Measurements from ENCODE around the gene TRIM47. TPM values are rescaled to one million over a fixed set of nuclear protein-coding genes. Genes with fewer than 3 reads are reported as not detected.

Gene TRIM47
- total and polyA plus RNA-seq, 4 donors = 6.9 to 18.5 (median 13.8) TPM

- Histone ChIP-seq H3K27ac (ENCODE audit: low read depth in 1 of 2, low read length in 2 of 2) (no peak overlapping the region), H3K36me3 (ENCODE audit: control insufficient read depth in 4 of 4, insufficient read depth in 3 of 4, low read depth in 1 of 4, low read length in 3 of 4) (peaks cover 6 to 26% (median 13%) of the 10 kb centered on the region in 4 donors), H3K9ac (ENCODE audit: low read depth in 1 of 2, low read length in 2 of 2) (no peak overlapping the region), H3K4me3 (ENCODE audit: low read depth in 1 of 3, low read length in 3 of 3) (no peak overlapping the region), H3K4me1 (ENCODE audit: control insufficient read depth in 4 of 4, insufficient read depth in 4 of 4, low read length in 3 of 4) (peaks cover 3 to 40% (median 28%) of the 10 kb centered on the region in 4 donors), H3K27me3 (ENCODE audit: control insufficient read depth in 4 of 4, insufficient read depth in 4 of 4, low read length in 3 of 4) (no peaks in the 10 kb centered on the region), H3K9me3 (ENCODE audit: control insufficient read depth in 4 of 4, low read length in 3 of 4) (no peaks in the 10 kb centered on the region)
- DNase-seq (ENCODE audit: low spot score) = no peak
- 91% methylated on average over 8 of the region's 8 CpGs for whole genome bisulfite sequencing
- TF ChIP-seq, protein P1, sequence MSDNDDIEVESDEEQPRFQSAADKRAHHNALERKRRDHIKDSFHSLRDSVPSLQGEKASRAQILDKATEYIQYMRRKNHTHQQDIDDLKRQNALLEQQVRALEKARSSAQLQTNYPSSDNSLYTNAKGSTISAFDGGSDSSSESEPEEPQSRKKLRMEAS (IDR thresholded peaks at IDR 0.05) = no peak
- TF ChIP-seq GABPA (IDR thresholded peaks at IDR 0.05 in 1 of 2, conservative IDR thresholded peaks at IDR 0.05 in 1 of 2) (no peak), HNF4A (conservative IDR thresholded peaks at IDR 0.05) (no peak), FOXA1 (IDR thresholded peaks at IDR 0.05) (no peak), HNF4G (IDR thresholded peaks at IDR 0.05) (no peak), YY1 (IDR thresholded peaks at IDR 0.05) (no peak), JUND (IDR thresholded peaks at IDR 0.05) (no peak), TAF1 (conservative IDR thresholded peaks at IDR 0.05) (no peak), REST (IDR thresholded peaks at IDR 0.05) (no peak), EGR1 (IDR thresholded peaks at IDR 0.05; ENCODE audit: low read depth in 2 of 2) (no peak), RXRA (IDR thresholded peaks at IDR 0.05) (no peak)
These were observed 19.7 kb upstream of the TRIM47 start for GRCh38 chr17:75898065-75898464.

GRCh38 chr17:75897160-75898019, 19.0 kb upstream of the TRIM47 start:
- 75% methylated on average over 37 of the region's 37 CpGs for whole genome bisulfite sequencing
- Histone ChIP-seq H3K36me3 (ENCODE audit: control insufficient read depth in 4 of 4, insufficient read depth in 3 of 4, low read depth in 1 of 4, low read length in 3 of 4) (peaks cover 6 to 26% (median 13%) of the 10 kb centered on the region in 4 donors), H3K27ac (ENCODE audit: low read depth in 1 of 2, low read length in 2 of 2) (peak overlapping the region; percentile 78 to 83), H3K4me1 (ENCODE audit: control insufficient read depth in 4 of 4, insufficient read depth in 4 of 4, low read length in 3 of 4) (peaks cover 3 to 43% (median 30%) of the 10 kb centered on the region in 4 donors), H3K9ac (ENCODE audit: low read depth in 1 of 2, low read length in 2 of 2) (no peak overlapping the region), H3K9me3 (ENCODE audit: control insufficient read depth in 4 of 4, low read length in 3 of 4) (no peaks in the 10 kb centered on the region), H3K4me3 (ENCODE audit: low read depth in 1 of 3, low read length in 3 of 3) (peak overlapping the region in 1 of 3 donors; percentile 69), H3K27me3 (ENCODE audit: control insufficient read depth in 4 of 4, insufficient read depth in 4 of 4, low read length in 3 of 4) (no peaks in the 10 kb centered on the region)
- DNase-seq (ENCODE audit: low spot score) = no peak
- TF ChIP-seq RXRA (IDR thresholded peaks at IDR 0.05) = no peak
- TF ChIP-seq YY1 (IDR thresholded peaks at IDR 0.05) = no peak
- TF ChIP-seq REST (IDR thresholded peaks at IDR 0.05) = no peak
- no peak for TF ChIP-seq SP1 (IDR thresholded peaks at IDR 0.05)
- no peak for TF ChIP-seq TAF1 (conservative IDR thresholded peaks at IDR 0.05)
- no peak for TF ChIP-seq GABPA (IDR thresholded peaks at IDR 0.05 in 1 of 2, conservative IDR thresholded peaks at IDR 0.05 in 1 of 2)
- TF ChIP-seq CTCF (IDR thresholded peaks at IDR 0.05; ENCODE audit: low read depth, low read length, missing input control) = no peak
- no peak for TF ChIP-seq RAD21 (IDR thresholded peaks at IDR 0.05)
- no peak for TF ChIP-seq HNF4G (IDR thresholded peaks at IDR 0.05)
- TF ChIP-seq NR2F2 (IDR thresholded peaks at IDR 0.05) = no peak
- TF ChIP-seq JUND (IDR thresholded peaks at IDR 0.05) = no peak
- TF ChIP-seq HNF4A (conservative IDR thresholded peaks at IDR 0.05) = no peak
- no peak for TF ChIP-seq FOXA1 (IDR thresholded peaks at IDR 0.05)
- TF ChIP-seq, protein P2, sequence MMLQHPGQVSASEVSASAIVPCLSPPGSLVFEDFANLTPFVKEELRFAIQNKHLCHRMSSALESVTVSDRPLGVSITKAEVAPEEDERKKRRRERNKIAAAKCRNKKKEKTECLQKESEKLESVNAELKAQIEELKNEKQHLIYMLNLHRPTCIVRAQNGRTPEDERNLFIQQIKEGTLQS (IDR thresholded peaks at IDR 0.05) = no peak
